ENCODE results near the gene TNNT1.

TNNT1 gene

GRCh38 chr19:55141696-55142095, 7.3 kb downstream of the TNNT1 start:
- DNase-seq (ENCODE audit: low read depth): no peak

- no peak for DNase-seq (ENCODE audit: low read depth)
Observed at GRCh38 chr19:55137915-55138314, 11.1 kb downstream of the TNNT1 start.

- DNase-seq (ENCODE audit: low read depth): no peak
Observed at GRCh38 chr19:55136399-55137102, 12.5 kb downstream of the TNNT1 start.

GRCh38 chr19:55134736-55135135, 14.3 kb downstream of the TNNT1 start:
- DNase-seq (ENCODE audit: low read depth): no peak

- DNase-seq (ENCODE audit: low read depth): no peak
Observed at GRCh38 chr19:55133639-55134444, 15.2 kb downstream of the TNNT1 start.

- no peak for DNase-seq (ENCODE audit: low read depth)
Observed at GRCh38 chr19:55132453-55133129, 16.4 kb downstream of the TNNT1 start.

GRCh38 chr19:55131421-55131820, 17.6 kb downstream of the TNNT1 start:
- peak; percentile 45 for DNase-seq (ENCODE audit: low read depth)

- no peak for DNase-seq (ENCODE audit: low read depth)
Observed at GRCh38 chr19:55119053-55119452, 30.0 kb downstream of the TNNT1 start.

- DNase-seq (ENCODE audit: low read depth): peak; percentile 15
Observed at GRCh38 chr19:55118401-55118991, 30.5 kb downstream of the TNNT1 start.

- peak; percentile 99 for DNase-seq (ENCODE audit: low read depth)
Observed at GRCh38 chr19:55117663-55118391, 31.2 kb downstream of the TNNT1 start.

- no peak for DNase-seq (ENCODE audit: low read depth)
Observed at GRCh38 chr19:55116859-55117662, 31.9 kb downstream of the TNNT1 start, which contains the start of gene PPP1R12C. Gene PPP1R12C (minus strand): TSS chr19:55117637. CDS start chr19:55117543, 94 bp downstream.

- DNase-seq (ENCODE audit: low read depth): peak; percentile 66
Observed at GRCh38 chr19:55116232-55116858, 32.7 kb downstream of the TNNT1 start.

GRCh38 chr19:55115446-55116065, 33.5 kb downstream of the TNNT1 start:
- no peak for DNase-seq (ENCODE audit: low read depth)

GRCh38 chr19:55114566-55115145, 34.4 kb downstream of the TNNT1 start:
- no peak for DNase-seq (ENCODE audit: low read depth)

GRCh38 chr19:55113570-55114039, 35.4 kb downstream of the TNNT1 start:
- peak; percentile 96 for DNase-seq (ENCODE audit: low read depth)

- DNase-seq (ENCODE audit: low read depth): no peak
Observed at GRCh38 chr19:55112777-55113569, 36.0 kb downstream of the TNNT1 start.

GRCh38 chr19:55112246-55112776, 36.7 kb downstream of the TNNT1 start:
- DNase-seq (ENCODE audit: low read depth): no peak

GRCh38 chr19:55111238-55111831, 37.7 kb downstream of the TNNT1 start:
- DNase-seq (ENCODE audit: low read depth): no peak
